H54 (cell line): ENCODE results near the gene IQCN.

Experiments used
- DNase-seq: peaks from one replicate; pipeline ENCODE4 v3.0.0; 2011; ENCODE audit warnings: low spot score, mixed read lengths; ENCODE audit not compliant: insufficient read length
- FAIRE-seq: peaks from 3 replicates; lab custom pipeline; 2011; peaks lifted over from hg19 to GRCh38; lab: Jason Lieb, UNC
- POLR2A ChIP-seq: IDR thresholded peaks from 2 replicates; pipeline ENCODE4 v1.6.1; 2011; ENCODE audit warnings: low read depth, mild to moderate bottlenecking, low read length

The IQCN gene

GRCh38 chr19:18232540-18233223, 41.6 kb downstream of the IQCN start:
- FAIRE-seq (no peak), DNase-seq (no peak)
- TF ChIP-seq POLR2A: no peak

GRCh38 chr19:18231775-18232174, 42.5 kb downstream of the IQCN start:
- FAIRE-seq: no peak
- DNase-seq: no peak
- no peak for TF ChIP-seq POLR2A

GRCh38 chr19:18230941-18231734, 43.1 kb downstream of the IQCN start:
- DNase-seq (peak; percentile 50), FAIRE-seq (no peak)
- no peak for TF ChIP-seq POLR2A

- TF ChIP-seq POLR2A: no peak
- no peak for FAIRE-seq
These were observed 44.3 kb downstream of the IQCN start for GRCh38 chr19:18229915-18230314.

GRCh38 chr19:18229474-18229873, 44.8 kb downstream of the IQCN start:
- FAIRE-seq (no peak), DNase-seq (no peak)
- TF ChIP-seq POLR2A: no peak

More at GRCh38 chr19:18229915-18230314, 44.3 kb downstream of the IQCN start:
- no peak for DNase-seq

GRCh38 chr19:18227781-18228271, 46.4 kb downstream of the IQCN start:
- no peak for TF ChIP-seq POLR2A
- no peak for FAIRE-seq

GRCh38 chr19:18226956-18227780, 47.1 kb downstream of the IQCN start:
- DNase-seq (no peak), FAIRE-seq (no peak)
- TF ChIP-seq POLR2A: no peak

More at GRCh38 chr19:18227781-18228271, 46.4 kb downstream of the IQCN start:
- DNase-seq: no peak

GRCh38 chr19:18225702-18226468, 48.4 kb downstream of the IQCN start, which contains the start of gene PDE4C:
PDE4C (minus strand) TSS chr19:18226438; CDS start chr19:18226415, 23 bp downstream.
- TF ChIP-seq POLR2A: no peak
- FAIRE-seq (no peak), DNase-seq (no peak)

GRCh38 chr19:18225355-18225701, 48.9 kb downstream of the IQCN start:
- DNase-seq (no peak), FAIRE-seq (no peak)
- TF ChIP-seq POLR2A: no peak

- peak; percentile 97 for FAIRE-seq
- no peak for TF ChIP-seq POLR2A
These were observed 49.5 kb downstream of the IQCN start for GRCh38 chr19:18224525-18225354.

GRCh38 chr19:18223860-18224524, 50.3 kb downstream of the IQCN start:
- peak; percentile 79 for DNase-seq
- TF ChIP-seq POLR2A: no peak
- FAIRE-seq: no peak

More at GRCh38 chr19:18224525-18225354, 49.5 kb downstream of the IQCN start:
- DNase-seq: peak; percentile 97
